ENCODE measurements around the gene AHCTF1. TPM values are rescaled to one million over a fixed set of nuclear protein-coding genes. Genes with fewer than 3 reads are reported as not detected.
"Not testable (repeated sequence)": the region's sequence is repeated elsewhere in the genome, so short reads cannot be mapped to it uniquely, and the experiment has no call there.

The AHCTF1 gene
- total and polyA plus RNA-seq, 2 donors (not counting 1 experiment from before 2014, with no cell fraction given) = 15.8 to 30.6 TPM

- no peak overlapping the region for H3K4me2 ChIP-seq (ENCODE audit: extremely low read depth, insufficient read depth, low read length)
- H3K79me2 ChIP-seq (ENCODE audit: control insufficient read depth, insufficient read depth, low read length) = no peaks in the 10 kb centered on the region
- H3K27ac ChIP-seq (ENCODE audit: insufficient read depth, low read length) = no peak overlapping the region
- H3K36me3 ChIP-seq (ENCODE audit: control insufficient read depth, insufficient read depth, low read length) = peaks cover 15% of the 10 kb centered on the region
- no peak overlapping the region for H2AFZ ChIP-seq (ENCODE audit: low read length)
- no peak for DNase-seq (ENCODE audit: low read depth in 2 of 2)
- no peak overlapping the region for H3K9ac ChIP-seq (ENCODE audit: insufficient read depth, low read length)
- H3K27me3 ChIP-seq (ENCODE audit: control insufficient read depth, insufficient read depth, low read length) = no peaks in the 10 kb centered on the region
- H3K9me3 ChIP-seq (ENCODE audit: control insufficient read depth, insufficient read depth, low read depth, low read length) = no peaks in the 10 kb centered on the region
- TF ChIP-seq EZH2 (IDR thresholded peaks at IDR 0.05; ENCODE audit: low read length, missing control alignments) = no peak
- TF ChIP-seq, protein P1, sequence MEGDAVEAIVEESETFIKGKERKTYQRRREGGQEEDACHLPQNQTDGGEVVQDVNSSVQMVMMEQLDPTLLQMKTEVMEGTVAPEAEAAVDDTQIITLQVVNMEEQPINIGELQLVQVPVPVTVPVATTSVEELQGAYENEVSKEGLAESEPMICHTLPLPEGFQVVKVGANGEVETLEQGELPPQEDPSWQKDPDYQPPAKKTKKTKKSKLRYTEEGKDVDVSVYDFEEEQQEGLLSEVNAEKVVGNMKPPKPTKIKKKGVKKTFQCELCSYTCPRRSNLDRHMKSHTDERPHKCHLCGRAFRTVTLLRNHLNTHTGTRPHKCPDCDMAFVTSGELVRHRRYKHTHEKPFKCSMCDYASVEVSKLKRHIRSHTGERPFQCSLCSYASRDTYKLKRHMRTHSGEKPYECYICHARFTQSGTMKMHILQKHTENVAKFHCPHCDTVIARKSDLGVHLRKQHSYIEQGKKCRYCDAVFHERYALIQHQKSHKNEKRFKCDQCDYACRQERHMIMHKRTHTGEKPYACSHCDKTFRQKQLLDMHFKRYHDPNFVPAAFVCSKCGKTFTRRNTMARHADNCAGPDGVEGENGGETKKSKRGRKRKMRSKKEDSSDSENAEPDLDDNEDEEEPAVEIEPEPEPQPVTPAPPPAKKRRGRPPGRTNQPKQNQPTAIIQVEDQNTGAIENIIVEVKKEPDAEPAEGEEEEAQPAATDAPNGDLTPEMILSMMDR (conservative IDR thresholded peaks at IDR 0.05 in 1 of 2, IDR thresholded peaks at IDR 0.05 in 1 of 2; ENCODE audit: low read depth in 1 of 2, low read length in 2 of 2) = no peak
- H3K4me3 ChIP-seq (replicated peaks in 1 of 4; ENCODE audit: control extremely low read depth in 1 of 4, insufficient read depth in 1 of 4, low read depth in 3 of 4, low read length in 4 of 4) = no peak overlapping the region
- no peaks in the 10 kb centered on the region for H4K20me1 ChIP-seq (ENCODE audit: control insufficient read depth, extremely low read depth, insufficient read depth, low read length)
- no peaks in the 10 kb centered on the region for H3K4me1 ChIP-seq (ENCODE audit: control insufficient read depth, extremely low read depth, insufficient read depth, low read length)
Measured at GRCh38 chr1:246893191-246893939, 38.4 kb downstream of the AHCTF1 start.

DNA sequence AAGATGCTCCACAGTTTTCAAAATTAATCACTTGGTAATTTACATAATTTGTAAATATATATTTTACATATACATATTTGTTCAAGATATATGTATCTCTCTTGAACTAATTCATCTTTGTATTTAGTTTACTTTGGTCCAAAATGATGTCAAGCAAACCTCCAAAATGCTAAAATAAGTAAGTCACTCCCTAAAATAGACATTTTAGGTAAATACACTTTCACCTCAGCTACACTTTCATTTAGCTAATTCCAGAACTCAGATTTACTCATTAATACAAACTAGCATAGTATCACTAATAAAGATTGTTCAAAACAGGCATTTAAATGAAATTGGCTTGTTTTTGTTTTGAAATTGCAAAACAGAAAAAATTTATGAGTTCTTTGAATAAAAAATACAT lies 40.6 kb downstream of the AHCTF1 start:
- H2AFZ ChIP-seq (ENCODE audit: low read length) = no peak overlapping the region
- H3K9ac ChIP-seq (ENCODE audit: insufficient read depth, low read length) = no peak overlapping the region
- no peaks in the 10 kb centered on the region for H3K79me2 ChIP-seq (ENCODE audit: control insufficient read depth, insufficient read depth, low read length)
- H3K4me3 ChIP-seq (replicated peaks in 1 of 4; ENCODE audit: control extremely low read depth in 1 of 4, insufficient read depth in 1 of 4, low read depth in 3 of 4, low read length in 4 of 4) = no peak overlapping the region
- TF ChIP-seq, protein P1 (conservative IDR thresholded peaks at IDR 0.05 in 1 of 2, IDR thresholded peaks at IDR 0.05 in 1 of 2; ENCODE audit: low read depth in 1 of 2, low read length in 2 of 2) = no peak
- no peak for TF ChIP-seq EZH2 (IDR thresholded peaks at IDR 0.05; ENCODE audit: low read length, missing control alignments)
- DNase-seq (ENCODE audit: low read depth in 2 of 2) = no peak
- H3K4me2 ChIP-seq (ENCODE audit: extremely low read depth, insufficient read depth, low read length) = no peak overlapping the region
- no peaks in the 10 kb centered on the region for H3K9me3 ChIP-seq (ENCODE audit: control insufficient read depth, insufficient read depth, low read depth, low read length)
- H3K4me1 ChIP-seq (ENCODE audit: control insufficient read depth, extremely low read depth, insufficient read depth, low read length) = no peaks in the 10 kb centered on the region
- no peak overlapping the region for H3K27ac ChIP-seq (ENCODE audit: insufficient read depth, low read length)
- H4K20me1 ChIP-seq (ENCODE audit: control insufficient read depth, extremely low read depth, insufficient read depth, low read length) = no peaks in the 10 kb centered on the region
- H3K36me3 ChIP-seq (ENCODE audit: control insufficient read depth, insufficient read depth, low read length) = peaks cover 10% of the 10 kb centered on the region
- no peaks in the 10 kb centered on the region for H3K27me3 ChIP-seq (ENCODE audit: control insufficient read depth, insufficient read depth, low read length)

GRCh38 chr1:246888522-246888921 lies 43.2 kb downstream of the AHCTF1 start:
- no peaks in the 10 kb centered on the region for H3K79me2 ChIP-seq (ENCODE audit: control insufficient read depth, insufficient read depth, low read length)
- no peak overlapping the region for H3K27ac ChIP-seq (ENCODE audit: insufficient read depth, low read length)
- no peak for TF ChIP-seq EZH2 (IDR thresholded peaks at IDR 0.05; ENCODE audit: low read length, missing control alignments)
- TF ChIP-seq, protein P1 (conservative IDR thresholded peaks at IDR 0.05 in 1 of 2, IDR thresholded peaks at IDR 0.05 in 1 of 2; ENCODE audit: low read depth in 1 of 2, low read length in 2 of 2) = no peak
- peaks cover 7% of the 10 kb centered on the region for H3K36me3 ChIP-seq (ENCODE audit: control insufficient read depth, insufficient read depth, low read length)
- no peaks in the 10 kb centered on the region for H3K9me3 ChIP-seq (ENCODE audit: control insufficient read depth, insufficient read depth, low read depth, low read length)
- H3K4me2 ChIP-seq (ENCODE audit: extremely low read depth, insufficient read depth, low read length) = no peak overlapping the region
- H3K4me1 ChIP-seq (ENCODE audit: control insufficient read depth, extremely low read depth, insufficient read depth, low read length) = no peaks in the 10 kb centered on the region
- H3K9ac ChIP-seq (ENCODE audit: insufficient read depth, low read length) = no peak overlapping the region
- no peak overlapping the region for H2AFZ ChIP-seq (ENCODE audit: low read length)
- no peak for DNase-seq (ENCODE audit: low read depth in 2 of 2)
- H4K20me1 ChIP-seq (ENCODE audit: control insufficient read depth, extremely low read depth, insufficient read depth, low read length) = no peaks in the 10 kb centered on the region
- no peak overlapping the region for H3K4me3 ChIP-seq (replicated peaks in 1 of 4; ENCODE audit: control extremely low read depth in 1 of 4, insufficient read depth in 1 of 4, low read depth in 3 of 4, low read length in 4 of 4)
- H3K27me3 ChIP-seq (ENCODE audit: control insufficient read depth, insufficient read depth, low read length) = no peaks in the 10 kb centered on the region

- H3K4me2 ChIP-seq (ENCODE audit: extremely low read depth, insufficient read depth, low read length); H4K20me1 ChIP-seq (ENCODE audit: control insufficient read depth, extremely low read depth, insufficient read depth, low read length); H3K9me3 ChIP-seq (ENCODE audit: control insufficient read depth, insufficient read depth, low read depth, low read length); H3K36me3 ChIP-seq (ENCODE audit: control insufficient read depth, insufficient read depth, low read length); H3K4me3 ChIP-seq (replicated peaks in 1 of 4; ENCODE audit: control extremely low read depth in 1 of 4, insufficient read depth in 1 of 4, low read depth in 3 of 4, low read length in 4 of 4); H3K79me2 ChIP-seq (ENCODE audit: control insufficient read depth, insufficient read depth, low read length); H3K27me3 ChIP-seq (ENCODE audit: control insufficient read depth, insufficient read depth, low read length); H3K9ac ChIP-seq (ENCODE audit: insufficient read depth, low read length); H3K27ac ChIP-seq (ENCODE audit: insufficient read depth, low read length); H2AFZ ChIP-seq (ENCODE audit: low read length); H3K4me1 ChIP-seq (ENCODE audit: control insufficient read depth, extremely low read depth, insufficient read depth, low read length): not testable (repeated sequence)
- DNase-seq (ENCODE audit: low read depth in 2 of 2) = peak in 1 of 2 donors; percentile 9
Measured at GRCh38 chr1:246885389-246885788, 46.4 kb downstream of the AHCTF1 start.
